Measurements from ENCODE around the gene PCDHA13.
A peak's percentile ranks its signal among the peaks of the same experiment; 100 is the strongest.

GRCh38 chr5:140868721-140869554 lies 13.0 kb upstream of the PCDHA13 start, which contains the start of gene PCDHA11:
- TF ChIP-seq CTCF (IDR thresholded peaks at IDR 0.05 in 8 of 11, conservative IDR thresholded peaks at IDR 0.05 in 3 of 11) (peak in 1 of 11 experiments; percentile 27), POLR2A (IDR thresholded peaks at IDR 0.05) (no peak)
